22Rv1 (cell line): ENCODE measurements around the gene RAD51B.

ENCODE experiments used
- CTCF ChIP-seq: fragments of 450-650 bp; IDR thresholded peaks from 2 replicates; pipeline ENCODE4 v1.5.1; 2017; ENCODE audit warnings: mild to moderate bottlenecking
- ZFX ChIP-seq: fragments of 450-650 bp; IDR thresholded peaks from 2 replicates; pipeline ENCODE4 v1.6.1; 2017; ENCODE audit warnings: antibody characterized with exemption, borderline replicate concordance

GRCh38 chr14:68132563-68133121 is 313.1 kb downstream of the RAD51B start:
- TF ChIP-seq CTCF (no peak), ZFX (no peak)
